Parathyroid adenoma (tissue), 2 donors: ENCODE measurements around the gene STT3A.

Experiments used
- H2AFZ ChIP-seq: fragments of 300-600 bp; sonication (generic); one replicate; pipeline ENCODE4 v1.7.0; 2017; ENCODE audit warnings: antibody characterized with exemption, mild to moderate bottlenecking
- H3K27ac ChIP-seq: fragments of 300-600 bp; sonication (generic); one replicate; pipeline ENCODE4 v1.7.0; 2017
- H3K27me3 ChIP-seq: fragments of 300-600 bp; sonication (generic); one replicate; pipeline ENCODE4 v1.7.0; 2017; ENCODE audit warnings: low read length; ENCODE audit not compliant: control insufficient read depth, insufficient read depth
- H3K36me3 ChIP-seq: fragments of 300-600 bp; sonication (generic); one replicate; pipeline ENCODE4 v1.7.0; 2017; ENCODE audit warnings: low read length; ENCODE audit not compliant: control insufficient read depth, insufficient read depth
- H3K4me1 ChIP-seq: fragments of 300-600 bp; sonication (generic); one replicate; pipeline ENCODE4 v1.7.0; 2017; ENCODE audit warnings: control low read depth
- H3K4me2 ChIP-seq: fragments of 300-600 bp; sonication (generic); one replicate; pipeline ENCODE4 v1.7.0; 2017; ENCODE audit warnings: low read length
- H3K4me3 ChIP-seq: fragments of 300-600 bp; sonication (generic); one replicate; pipeline ENCODE4 v1.7.0; 2017; ENCODE audit warnings: low read depth, low read length
- H3K79me2 ChIP-seq: fragments of 300-600 bp; sonication (generic); one replicate; pipeline ENCODE4 v1.7.0; 2017; ENCODE audit warnings: control low read depth
- H3K9ac ChIP-seq: fragments of 300-600 bp; sonication (generic); one replicate; pipeline ENCODE4 v1.7.0; 2017; ENCODE audit warnings: mild to moderate bottlenecking
- H3K9me3 ChIP-seq: fragments of 300-600 bp; sonication (generic); one replicate; pipeline ENCODE4 v1.7.0; 2017; ENCODE audit warnings: low read length; ENCODE audit not compliant: control insufficient read depth
- CTCF ChIP-seq: fragments of 300-600 bp; sonication (generic); IDR thresholded peaks from one replicate; pipeline ENCODE4 v1.7.0; 2017; ENCODE audit warnings: antibody characterized with exemption, mild to moderate bottlenecking
- donor health status: primary hyperparathyroidism.

STT3A gene

DNA sequence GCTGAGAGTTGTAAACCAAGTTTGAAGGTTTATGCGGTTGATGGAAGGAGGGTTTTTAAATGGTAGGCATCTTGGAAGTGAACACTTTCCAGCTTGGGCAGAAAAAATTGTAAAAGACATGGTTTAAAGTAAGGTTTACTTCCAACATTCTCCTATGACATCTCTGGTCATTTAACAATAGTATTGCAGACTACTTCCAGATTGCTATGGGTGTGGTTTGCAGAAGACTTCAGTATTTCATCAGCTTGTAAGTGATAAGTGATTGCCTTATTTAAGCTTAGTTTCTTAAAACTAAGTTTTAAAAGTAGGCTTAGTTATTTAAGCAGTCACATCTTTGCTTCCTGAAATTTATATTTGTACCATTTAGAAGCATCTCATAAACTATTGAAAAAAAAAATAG is 7.2 kb upstream of the STT3A start:
- no peak overlapping the region for H3K4me2 ChIP-seq
- no peak overlapping the region for H3K27ac ChIP-seq
- peaks cover 11% of the 10 kb centered on the region for H3K4me1 ChIP-seq
- H3K9me3 ChIP-seq: no peaks in the 10 kb centered on the region
- H3K4me3 ChIP-seq: no peak overlapping the region
- no peak overlapping the region for H3K9ac ChIP-seq
- no peak for TF ChIP-seq CTCF
- H3K36me3 ChIP-seq: peaks cover 2% of the 10 kb centered on the region
- no peaks in the 10 kb centered on the region for H3K27me3 ChIP-seq
- no peaks in the 10 kb centered on the region for H3K79me2 ChIP-seq
- H2AFZ ChIP-seq: no peak overlapping the region

- Histone ChIP-seq H2AFZ (no peak overlapping the region), H3K4me1 (peaks cover 11% of the 10 kb centered on the region), H3K79me2 (no peaks in the 10 kb centered on the region), H3K36me3 (peaks cover 2% of the 10 kb centered on the region), H3K4me3 (no peak overlapping the region), H3K9ac (no peak overlapping the region), H3K9me3 (no peaks in the 10 kb centered on the region), H3K4me2 (no peak overlapping the region), H3K27me3 (no peaks in the 10 kb centered on the region), H3K27ac (no peak overlapping the region)
- TF ChIP-seq CTCF: no peak
These were observed 6.0 kb upstream of the STT3A start for GRCh38 chr11:125586623-125587022.

- no peak overlapping the region for H3K4me3 ChIP-seq
- no peaks in the 10 kb centered on the region for H3K36me3 ChIP-seq
- no peak for TF ChIP-seq CTCF
- no peaks in the 10 kb centered on the region for H3K79me2 ChIP-seq
- H3K9ac ChIP-seq: no peak overlapping the region
- no peak overlapping the region for H3K4me2 ChIP-seq
- H3K9me3 ChIP-seq: no peaks in the 10 kb centered on the region
- no peaks in the 10 kb centered on the region for H3K27me3 ChIP-seq
- H2AFZ ChIP-seq: no peak overlapping the region
- H3K4me1 ChIP-seq: peaks cover 11% of the 10 kb centered on the region
- H3K27ac ChIP-seq: peak overlapping the region; percentile 61
These were observed 5.2 kb upstream of the STT3A start for GRCh38 chr11:125587480-125587879.

DNA sequence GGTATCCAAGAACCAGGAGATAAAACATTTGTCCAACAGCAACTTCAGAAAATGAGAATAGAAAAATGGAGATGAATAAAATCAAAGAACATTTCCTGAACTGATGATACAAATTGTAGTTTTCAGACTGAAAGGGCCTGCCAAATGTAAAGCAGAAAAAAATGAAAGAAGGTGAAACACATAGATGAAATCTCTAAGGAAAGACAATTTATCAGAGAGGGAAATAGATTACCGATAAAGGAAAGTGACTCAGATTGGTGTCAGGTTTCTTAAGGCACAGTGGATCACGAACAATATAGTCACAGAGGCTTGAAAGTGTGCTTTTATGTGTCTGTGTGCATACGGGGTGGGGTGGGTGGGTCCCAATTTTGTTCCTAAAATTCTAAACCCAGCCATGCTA is 4.1 kb upstream of the STT3A start:
- H3K27me3 ChIP-seq: no peaks in the 10 kb centered on the region
- peak overlapping the region; percentile 61 for H3K27ac ChIP-seq
- H3K79me2 ChIP-seq: no peaks in the 10 kb centered on the region
- H3K9me3 ChIP-seq: no peaks in the 10 kb centered on the region
- no peaks in the 10 kb centered on the region for H3K36me3 ChIP-seq
- H3K9ac ChIP-seq: no peak overlapping the region
- TF ChIP-seq CTCF: no peak
- H2AFZ ChIP-seq: no peak overlapping the region
- peaks cover 7% of the 10 kb centered on the region for H3K4me1 ChIP-seq
- H3K4me2 ChIP-seq: no peak overlapping the region
- no peak overlapping the region for H3K4me3 ChIP-seq

DNA sequence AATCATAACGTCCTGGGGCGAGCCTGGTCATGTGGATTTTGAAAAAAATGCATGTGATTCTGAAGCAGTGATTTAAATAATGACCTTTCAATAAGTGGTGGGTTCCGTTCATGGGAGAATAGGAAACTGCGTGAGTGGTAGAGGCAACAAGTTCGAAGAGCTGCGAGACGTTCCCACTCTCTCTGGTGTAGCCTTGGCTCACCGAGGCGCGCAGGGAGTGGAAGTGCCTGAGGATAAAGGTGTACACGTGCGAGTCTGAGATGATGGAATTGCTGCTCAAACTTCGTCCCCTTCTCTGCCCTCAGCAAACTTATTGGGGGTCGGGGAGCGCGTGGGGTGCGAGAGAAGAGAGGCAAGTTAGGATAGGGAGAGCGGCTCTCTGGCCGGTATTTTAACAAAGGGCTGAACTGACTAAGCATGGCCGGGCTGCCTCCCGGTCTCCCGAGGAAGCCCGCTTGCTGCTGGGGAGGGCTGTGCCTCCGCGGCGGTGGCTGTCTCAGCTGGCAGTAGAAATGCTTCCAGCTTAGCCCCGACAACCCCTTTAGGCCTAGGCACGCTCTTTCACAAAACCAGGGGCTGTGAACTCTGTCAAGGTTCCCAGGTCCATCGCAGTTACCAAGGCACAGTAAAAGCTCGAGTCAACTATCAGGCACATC is 875 bp upstream of the STT3A start:
- H3K4me2 ChIP-seq: peak overlapping the region; percentile 90
- H3K79me2 ChIP-seq: peaks cover 9% of the 10 kb centered on the region
- peak overlapping the region; percentile 80 for H3K4me3 ChIP-seq
- H3K27me3 ChIP-seq: no peaks in the 10 kb centered on the region
- peaks cover 8% of the 10 kb centered on the region for H3K4me1 ChIP-seq
- H3K27ac ChIP-seq: peak overlapping the region; percentile 95
- no peaks in the 10 kb centered on the region for H3K36me3 ChIP-seq
- H3K9ac ChIP-seq: peak overlapping the region; percentile 16
- no peaks in the 10 kb centered on the region for H3K9me3 ChIP-seq
- H2AFZ ChIP-seq: peak overlapping the region; percentile 82
- no peak for TF ChIP-seq CTCF
